Measurements from ENCODE around the gene NDUFC1.
"Not testable (repeated sequence)": the region's sequence is repeated elsewhere in the genome, so short reads cannot be mapped to it uniquely, and the experiment has no call there.

Gene NDUFC1

DNA sequence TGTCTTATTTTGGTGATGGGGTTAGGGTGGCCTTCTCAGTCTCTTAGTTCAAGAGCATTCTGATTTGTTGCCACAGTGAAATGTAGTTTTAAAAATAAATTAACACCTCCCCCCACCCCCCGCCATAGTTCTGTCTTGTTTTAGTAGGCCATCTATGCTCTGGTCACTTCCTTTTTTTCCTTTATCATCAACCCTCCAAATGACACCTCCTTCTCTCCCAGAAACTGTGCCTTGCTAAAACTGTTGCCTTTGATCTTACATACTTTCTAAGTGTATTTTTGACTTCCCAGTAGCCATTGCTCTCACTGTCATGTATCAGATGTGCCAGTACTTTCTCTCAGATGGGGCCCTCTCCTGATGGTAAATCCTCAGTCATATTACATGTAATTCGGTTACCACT, 14.5 kb upstream of the NDUFC1 start:
- Histone ChIP-seq H3K9me3 (ENCODE audit: control insufficient read depth, insufficient read depth, low read length) (no peaks in the 10 kb centered on the region), H3K9ac (ENCODE audit: low read depth, low read length) (no peak overlapping the region), H3K36me3 (ENCODE audit: control insufficient read depth, insufficient read depth, low read length) (peaks cover 6% of the 10 kb centered on the region), H3K4me1 (ENCODE audit: control insufficient read depth, insufficient read depth, low read length) (peaks cover 22% of the 10 kb centered on the region), H3K27me3 (ENCODE audit: control insufficient read depth, insufficient read depth, low read length) (no peaks in the 10 kb centered on the region), H3K27ac (ENCODE audit: low read depth, low read length) (no peak overlapping the region), H3K4me3 (ENCODE audit: low read depth, low read length) (no peak overlapping the region)

GRCh38 chr4:139315221-139315675, 13.0 kb upstream of the NDUFC1 start:
- Histone ChIP-seq H3K9ac (ENCODE audit: low read depth, low read length) (no peak overlapping the region), H3K27ac (ENCODE audit: low read depth, low read length) (peak overlapping the region; percentile 2), H3K27me3 (ENCODE audit: control insufficient read depth, insufficient read depth, low read length) (no peaks in the 10 kb centered on the region), H3K4me3 (ENCODE audit: low read depth, low read length) (no peak overlapping the region), H3K4me1 (ENCODE audit: control insufficient read depth, insufficient read depth, low read length) (peaks cover 22% of the 10 kb centered on the region), H3K9me3 (ENCODE audit: control insufficient read depth, insufficient read depth, low read length) (no peaks in the 10 kb centered on the region), H3K36me3 (ENCODE audit: control insufficient read depth, insufficient read depth, low read length) (peaks cover 6% of the 10 kb centered on the region)

DNA sequence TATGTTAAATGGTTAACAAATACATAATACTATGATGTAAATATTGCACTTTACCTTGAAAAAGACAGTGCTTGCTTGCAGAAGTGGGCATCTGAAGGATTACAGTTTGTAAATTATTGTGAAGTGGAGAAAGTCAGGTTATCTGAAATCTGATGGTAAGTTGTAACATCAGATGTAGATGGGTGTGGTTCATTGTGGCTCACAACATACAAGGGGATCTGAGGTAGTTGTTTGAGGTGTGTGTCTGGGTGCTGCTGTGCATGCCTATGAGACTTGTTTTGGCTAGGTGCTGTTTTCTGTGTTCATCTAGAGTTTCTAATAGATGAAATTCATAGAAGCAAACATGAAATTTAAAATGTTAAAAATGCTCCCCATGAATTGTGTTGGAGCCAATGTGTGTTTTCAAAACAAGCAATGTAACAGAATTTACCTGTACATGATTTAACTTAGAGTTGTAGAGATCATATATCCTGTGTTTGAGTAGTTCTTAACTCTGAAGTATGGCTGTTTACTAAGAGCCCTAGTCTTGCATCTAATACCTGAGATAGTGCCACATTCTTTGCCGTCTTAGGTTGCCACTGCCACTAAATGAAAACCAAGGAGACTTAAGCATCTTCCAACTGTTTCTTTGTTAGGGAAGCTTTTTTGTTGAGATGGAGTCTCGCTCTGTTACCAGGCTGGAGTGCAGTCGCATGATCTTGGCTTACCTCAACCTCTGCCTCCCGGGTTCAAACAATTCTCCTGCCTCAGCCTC, 11.9 kb upstream of the NDUFC1 start:
- Histone ChIP-seq H3K36me3 (ENCODE audit: control insufficient read depth, insufficient read depth, low read length) (peaks cover 6% of the 10 kb centered on the region), H3K4me3 (ENCODE audit: low read depth, low read length) (no peak overlapping the region; the same call in 1 of the 2 replicates), H3K9ac (ENCODE audit: low read depth, low read length) (no peak overlapping the region), H3K27ac (ENCODE audit: low read depth, low read length) (peak overlapping the region; percentile 50), H3K27me3 (ENCODE audit: control insufficient read depth, insufficient read depth, low read length) (no peaks in the 10 kb centered on the region), H3K9me3 (ENCODE audit: control insufficient read depth, insufficient read depth, low read length) (no peaks in the 10 kb centered on the region), H3K4me1 (ENCODE audit: control insufficient read depth, insufficient read depth, low read length) (peaks cover 22% of the 10 kb centered on the region)

DNA sequence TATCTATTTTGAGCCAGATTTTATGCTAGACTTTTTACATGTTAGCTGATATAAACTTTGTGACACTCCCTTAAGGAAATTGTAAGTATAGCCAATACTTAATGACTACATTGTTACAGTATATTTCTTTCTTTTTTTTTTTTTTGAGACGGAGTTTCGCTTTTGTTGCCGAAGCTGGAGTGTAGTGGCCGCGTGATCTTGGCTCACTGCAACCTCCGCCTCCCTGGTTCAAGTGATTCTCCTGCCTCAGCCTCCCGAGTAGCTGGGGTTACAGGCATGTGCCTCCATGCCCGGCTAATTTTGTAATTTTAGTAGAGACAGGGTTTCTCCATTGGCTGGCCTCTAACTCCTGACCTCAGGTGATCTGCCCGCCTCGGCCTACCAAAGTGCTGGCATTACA, 11.1 kb upstream of the NDUFC1 start:
- not testable (repeated sequence) for H3K4me3 ChIP-seq (ENCODE audit: low read depth, low read length); H3K36me3 ChIP-seq (ENCODE audit: control insufficient read depth, insufficient read depth, low read length); H3K27me3 ChIP-seq (ENCODE audit: control insufficient read depth, insufficient read depth, low read length); H3K27ac ChIP-seq (ENCODE audit: low read depth, low read length); H3K9me3 ChIP-seq (ENCODE audit: control insufficient read depth, insufficient read depth, low read length); H3K9ac ChIP-seq (ENCODE audit: low read depth, low read length)
- peaks cover 22% of the 10 kb centered on the region for H3K4me1 ChIP-seq (ENCODE audit: control insufficient read depth, insufficient read depth, low read length)

DNA sequence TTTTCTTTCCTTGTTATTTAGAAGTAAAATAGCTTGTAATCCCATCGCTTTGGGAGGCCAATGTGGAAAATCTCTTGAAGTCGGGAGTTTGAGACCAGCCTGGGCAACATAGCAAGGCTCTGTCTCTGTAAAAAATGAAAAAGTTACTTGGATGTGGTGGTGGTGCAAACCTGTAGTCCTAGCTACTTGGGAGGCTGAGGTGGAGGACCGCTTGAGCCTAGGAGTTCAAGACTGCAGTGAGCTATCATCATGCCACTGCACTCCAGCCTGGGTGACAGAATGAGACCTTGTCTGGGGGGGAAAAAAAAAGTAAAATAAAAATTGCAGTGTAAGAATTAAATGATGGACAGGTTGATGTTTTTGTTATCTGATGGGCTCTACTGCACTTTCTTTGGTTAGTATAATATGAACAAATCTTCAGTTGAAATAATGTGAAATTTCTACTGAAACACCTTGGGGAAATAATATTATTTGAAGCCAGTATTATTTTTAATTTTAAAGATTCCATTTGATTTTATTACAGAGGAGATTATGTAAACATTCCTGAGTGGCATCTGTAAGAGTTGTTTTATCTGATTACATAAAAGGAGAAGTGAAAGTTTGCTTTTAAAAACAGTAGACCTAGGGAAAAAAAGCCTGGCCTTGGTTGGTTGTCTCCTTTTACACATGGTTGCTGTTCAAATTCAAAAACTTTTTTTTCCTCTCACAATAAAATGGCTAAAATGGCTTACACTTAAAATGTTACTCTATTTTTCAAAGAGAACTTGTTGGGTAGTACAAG, 10.5 kb upstream of the NDUFC1 start:
- no peak overlapping the region for H3K4me3 ChIP-seq (ENCODE audit: low read depth, low read length)
- peaks cover 9% of the 10 kb centered on the region for H3K36me3 ChIP-seq (ENCODE audit: control insufficient read depth, insufficient read depth, low read length)
- no peaks in the 10 kb centered on the region for H3K9me3 ChIP-seq (ENCODE audit: control insufficient read depth, insufficient read depth, low read length)
- H3K27ac ChIP-seq (ENCODE audit: low read depth, low read length) = no peak overlapping the region
- no peaks in the 10 kb centered on the region for H3K27me3 ChIP-seq (ENCODE audit: control insufficient read depth, insufficient read depth, low read length)
- peaks cover 22% of the 10 kb centered on the region for H3K4me1 ChIP-seq (ENCODE audit: control insufficient read depth, insufficient read depth, low read length)
- H3K9ac ChIP-seq (ENCODE audit: low read depth, low read length) = no peak overlapping the region

DNA sequence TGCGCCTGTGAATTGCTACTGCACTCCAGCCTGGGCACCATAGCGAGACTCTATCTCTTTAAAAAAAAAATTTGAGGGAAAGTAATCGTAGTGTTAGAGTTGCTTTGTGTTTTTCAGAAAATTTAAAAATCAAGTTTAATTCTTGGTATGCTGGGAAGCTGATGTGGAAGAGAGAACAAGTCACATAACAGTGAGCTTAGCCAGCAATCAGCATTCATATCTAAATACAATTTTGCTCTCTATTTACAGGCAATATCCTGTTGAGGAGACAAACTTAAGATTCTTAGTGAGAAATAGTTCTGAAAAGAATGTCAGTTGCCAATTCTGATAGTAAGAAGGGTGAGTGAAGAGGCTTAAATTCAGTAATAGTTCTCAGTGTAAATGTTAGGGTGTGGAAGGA, 9.6 kb upstream of the NDUFC1 start:
- Histone ChIP-seq H3K9ac (ENCODE audit: low read depth, low read length) (no peak overlapping the region), H3K9me3 (ENCODE audit: control insufficient read depth, insufficient read depth, low read length) (no peaks in the 10 kb centered on the region), H3K4me1 (ENCODE audit: control insufficient read depth, insufficient read depth, low read length) (peaks cover 22% of the 10 kb centered on the region), H3K4me3 (ENCODE audit: low read depth, low read length) (no peak overlapping the region), H3K27me3 (ENCODE audit: control insufficient read depth, insufficient read depth, low read length) (no peaks in the 10 kb centered on the region), H3K36me3 (ENCODE audit: control insufficient read depth, insufficient read depth, low read length) (peaks cover 5% of the 10 kb centered on the region; the same call in 1 of the 2 replicates), H3K27ac (ENCODE audit: low read depth, low read length) (no peak overlapping the region)

- no peak overlapping the region for H3K27ac ChIP-seq (ENCODE audit: low read depth, low read length)
- H3K9me3 ChIP-seq (ENCODE audit: control insufficient read depth, insufficient read depth, low read length) = 0 out of 2 replicates have a peak, but pooled peaks cover 10% of the 10 kb centered on the region
- peaks cover 5% of the 10 kb centered on the region; the same call in 1 of the 2 replicates for H3K4me1 ChIP-seq (ENCODE audit: control insufficient read depth, insufficient read depth, low read length)
- H3K4me3 ChIP-seq (ENCODE audit: low read depth, low read length) = no peak overlapping the region
- H3K36me3 ChIP-seq (ENCODE audit: control insufficient read depth, insufficient read depth, low read length) = peaks cover 25% of the 10 kb centered on the region
- H3K27me3 ChIP-seq (ENCODE audit: control insufficient read depth, insufficient read depth, low read length) = no peaks in the 10 kb centered on the region
- H3K9ac ChIP-seq (ENCODE audit: low read depth, low read length) = no peak overlapping the region
These were observed 2.6 kb upstream of the NDUFC1 start for GRCh38 chr4:139304920-139305319.

DNA sequence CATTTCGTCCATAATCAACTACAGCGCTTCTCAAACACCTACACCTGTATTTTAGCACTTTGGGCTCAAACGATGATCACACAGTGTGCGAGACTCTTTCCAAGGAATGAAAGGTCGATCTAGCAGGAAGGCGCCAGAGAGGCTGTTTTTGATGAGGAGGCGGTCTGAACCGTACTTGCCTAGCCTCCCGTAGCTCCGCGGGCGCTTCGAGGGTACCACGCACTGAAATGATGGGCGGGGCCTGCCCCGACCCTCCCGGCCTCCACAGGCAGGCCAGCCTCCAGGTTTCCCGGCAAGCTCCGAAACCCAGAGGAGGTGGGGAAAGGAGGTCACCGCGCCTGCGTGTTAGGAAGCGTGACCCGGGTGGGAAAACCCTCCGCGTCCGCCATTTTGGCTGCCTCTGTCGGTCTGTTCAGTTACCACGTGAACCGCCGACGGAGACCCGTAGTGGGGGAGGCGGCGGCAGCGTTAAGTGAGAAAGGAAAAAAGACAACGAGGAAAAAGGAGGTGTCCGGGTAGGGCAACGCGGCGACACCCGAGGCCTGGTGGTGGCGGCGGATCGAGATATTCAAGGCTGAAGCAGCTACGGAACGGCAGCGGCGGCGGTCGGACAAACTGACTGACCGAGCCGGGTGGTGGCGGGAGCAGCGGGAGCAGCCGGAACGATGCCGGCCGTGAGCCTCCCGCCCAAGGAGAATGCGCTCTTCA, 1.0 kb downstream of the NDUFC1 start, which contains the start of gene NAA15:
Gene NAA15 (plus strand): TSS at position 393 of the 708 bp plus-strand sequence. CDS start 273 bp downstream, at position 666.
- H3K9ac ChIP-seq (ENCODE audit: low read depth, low read length) = peak within 1 kb of the TSS; percentile 88
- no peaks in the 10 kb centered on the region for H3K27me3 ChIP-seq (ENCODE audit: control insufficient read depth, insufficient read depth, low read length)
- H3K36me3 ChIP-seq (ENCODE audit: control insufficient read depth, insufficient read depth, low read length) = peaks cover 20% of the 10 kb centered on the region
- H3K4me1 ChIP-seq (ENCODE audit: control insufficient read depth, insufficient read depth, low read length) = peaks cover 7% of the 10 kb centered on the region; the same call in 1 of the 2 replicates
- 0 out of 2 replicates have a peak, but pooled peaks cover 10% of the 10 kb centered on the region for H3K9me3 ChIP-seq (ENCODE audit: control insufficient read depth, insufficient read depth, low read length)
- H3K4me3 ChIP-seq (ENCODE audit: low read depth, low read length) = peak within 1 kb of the TSS; percentile 81
- H3K27ac ChIP-seq (ENCODE audit: low read depth, low read length) = peak within 1 kb of the TSS; percentile 94

GRCh38 chr4:139300431-139301112, 1.7 kb downstream of the NDUFC1 start:
- Histone ChIP-seq H3K4me3 (ENCODE audit: low read depth, low read length) (peak overlapping the region; percentile 81), H3K4me1 (ENCODE audit: control insufficient read depth, insufficient read depth, low read length) (peaks cover 12% of the 10 kb centered on the region), H3K27me3 (ENCODE audit: control insufficient read depth, insufficient read depth, low read length) (no peaks in the 10 kb centered on the region), H3K9me3 (ENCODE audit: control insufficient read depth, insufficient read depth, low read length) (0 out of 2 replicates have a peak, but pooled peaks cover 10% of the 10 kb centered on the region), H3K36me3 (ENCODE audit: control insufficient read depth, insufficient read depth, low read length) (peaks cover 15% of the 10 kb centered on the region), H3K9ac (ENCODE audit: low read depth, low read length) (peak overlapping the region; percentile 76), H3K27ac (ENCODE audit: low read depth, low read length) (peak overlapping the region; percentile 94)

DNA sequence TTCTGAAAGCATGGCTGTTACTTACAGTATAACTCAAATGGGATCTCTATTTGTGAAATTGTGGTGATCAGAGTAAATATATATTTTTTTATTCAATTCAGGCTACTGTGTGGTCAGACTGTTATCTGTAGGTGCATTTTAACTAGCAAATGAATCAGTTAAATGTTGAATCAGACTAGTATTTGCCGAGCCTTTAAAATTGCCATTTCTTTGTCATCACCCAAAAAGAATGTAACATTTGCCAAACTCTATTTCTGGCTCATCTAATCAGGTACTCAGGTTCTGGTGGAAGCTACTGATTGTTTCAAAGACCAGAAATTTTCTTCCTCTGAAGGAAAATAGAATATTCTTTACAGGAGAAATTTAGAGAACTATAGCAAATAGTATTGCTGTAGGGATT, 2.7 kb downstream of the NDUFC1 start:
- Histone ChIP-seq H3K4me1 (ENCODE audit: control insufficient read depth, insufficient read depth, low read length) (peaks cover 12% of the 10 kb centered on the region), H3K27ac (ENCODE audit: low read depth, low read length) (no peak overlapping the region), H3K9ac (ENCODE audit: low read depth, low read length) (no peak overlapping the region), H3K27me3 (ENCODE audit: control insufficient read depth, insufficient read depth, low read length) (no peaks in the 10 kb centered on the region), H3K36me3 (ENCODE audit: control insufficient read depth, insufficient read depth, low read length) (peaks cover 4% of the 10 kb centered on the region; the same call in 1 of the 2 replicates), H3K9me3 (ENCODE audit: control insufficient read depth, insufficient read depth, low read length) (0 out of 2 replicates have a peak, but pooled peaks cover 3% of the 10 kb centered on the region), H3K4me3 (ENCODE audit: low read depth, low read length) (peak overlapping the region; percentile 81)

Data from HUES48 (cell line).